ENCODE results near the gene SH3RF3.

Gene SH3RF3

GRCh38 chr2:109193807-109194619, 65.0 kb downstream of the SH3RF3 start:
- DNase-seq, result peak in 1 of 3 donors; percentile 49
- POLR2A ChIA-PET, result no interaction called here
- Histone ChIP-seq H3K36me3 (ENCODE audit: control insufficient read depth in 4 of 4, insufficient read depth in 4 of 4, low read length in 3 of 4) (no peaks in the 10 kb centered on the region), H3K4me3 (ENCODE audit: control insufficient read depth in 1 of 7, extremely low read depth in 1 of 7, insufficient read depth in 4 of 7, low read depth in 2 of 7, low read length in 6 of 7) (no peak overlapping the region), H3K9me3 (ENCODE audit: control extremely low read depth in 1 of 5, control insufficient read depth in 4 of 5, insufficient read depth in 2 of 5, low read depth in 1 of 5, low read length in 4 of 5) (no peaks in the 10 kb centered on the region), H3K27me3 (replicated peaks in 2 of 5; ENCODE audit: control insufficient read depth in 4 of 5, insufficient read depth in 5 of 5, low read length in 4 of 5) (peaks cover 0 to 10% (median 2%) of the 10 kb centered on the region in 5 experiments), H3K4me1 (ENCODE audit: control extremely low read depth in 1 of 4, control insufficient read depth in 4 of 4, insufficient read depth in 4 of 4, low read length in 3 of 4) (no peaks in the 10 kb centered on the region), H3K27ac (ENCODE audit: insufficient read depth in 1 of 2, low read depth in 1 of 2, low read length in 2 of 2, poor library complexity in 1 of 2, severe bottlenecking in 2 of 2) (no peak overlapping the region)
- WGBS (ENCODE audit: insufficient coverage), result 85% methylated on average over 17 of the region's 17 CpGs
- CTCF ChIA-PET, result no interaction called here

DNA sequence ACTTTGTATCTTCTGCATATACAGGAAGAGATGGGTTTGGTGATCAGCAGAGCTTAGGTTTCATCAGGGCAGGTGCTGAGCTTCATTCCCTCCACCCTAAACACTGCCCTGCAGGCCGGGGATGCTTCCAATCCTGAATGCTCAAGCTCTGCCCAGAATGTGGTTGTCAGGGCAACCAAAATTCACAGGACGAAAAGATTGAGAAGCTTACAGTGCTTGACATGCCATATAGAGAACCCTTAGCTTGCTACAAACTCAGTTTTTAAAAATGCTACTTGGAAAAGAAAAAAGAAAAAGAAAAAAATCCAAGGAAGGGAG, 65.6 kb downstream of the SH3RF3 start:
- peaks cover 0 to 10% (median 2%) of the 10 kb centered on the region in 5 experiments for H3K27me3 ChIP-seq (replicated peaks in 2 of 5; ENCODE audit: control insufficient read depth in 4 of 5, insufficient read depth in 5 of 5, low read length in 4 of 5)
- ChIA-PET POLR2A (no interaction called here), CTCF (interaction anchor here (1.2 to 1.4 kb wide), 2 partner anchors 10 to 314 kb away, joined by 5 read pairs; no protein-coding TSS in a partner anchor)
- 80% methylated on average over 1 of the region's 2 CpGs for WGBS (ENCODE audit: insufficient coverage)
- no peaks in the 10 kb centered on the region for H3K9me3 ChIP-seq (ENCODE audit: control extremely low read depth in 1 of 5, control insufficient read depth in 4 of 5, insufficient read depth in 2 of 5, low read depth in 1 of 5, low read length in 4 of 5)
- no peak for DNase-seq
- H3K4me1 ChIP-seq (ENCODE audit: control extremely low read depth in 1 of 4, control insufficient read depth in 4 of 4, insufficient read depth in 4 of 4, low read length in 3 of 4), result no peaks in the 10 kb centered on the region
- no peaks in the 10 kb centered on the region for H3K36me3 ChIP-seq (ENCODE audit: control insufficient read depth in 4 of 4, insufficient read depth in 4 of 4, low read length in 3 of 4)
- H3K4me3 ChIP-seq (ENCODE audit: control insufficient read depth in 1 of 7, extremely low read depth in 1 of 7, insufficient read depth in 4 of 7, low read depth in 2 of 7, low read length in 6 of 7), result no peak overlapping the region
- H3K27ac ChIP-seq (ENCODE audit: insufficient read depth in 1 of 2, low read depth in 1 of 2, low read length in 2 of 2, poor library complexity in 1 of 2, severe bottlenecking in 2 of 2), result no peak overlapping the region

DNA sequence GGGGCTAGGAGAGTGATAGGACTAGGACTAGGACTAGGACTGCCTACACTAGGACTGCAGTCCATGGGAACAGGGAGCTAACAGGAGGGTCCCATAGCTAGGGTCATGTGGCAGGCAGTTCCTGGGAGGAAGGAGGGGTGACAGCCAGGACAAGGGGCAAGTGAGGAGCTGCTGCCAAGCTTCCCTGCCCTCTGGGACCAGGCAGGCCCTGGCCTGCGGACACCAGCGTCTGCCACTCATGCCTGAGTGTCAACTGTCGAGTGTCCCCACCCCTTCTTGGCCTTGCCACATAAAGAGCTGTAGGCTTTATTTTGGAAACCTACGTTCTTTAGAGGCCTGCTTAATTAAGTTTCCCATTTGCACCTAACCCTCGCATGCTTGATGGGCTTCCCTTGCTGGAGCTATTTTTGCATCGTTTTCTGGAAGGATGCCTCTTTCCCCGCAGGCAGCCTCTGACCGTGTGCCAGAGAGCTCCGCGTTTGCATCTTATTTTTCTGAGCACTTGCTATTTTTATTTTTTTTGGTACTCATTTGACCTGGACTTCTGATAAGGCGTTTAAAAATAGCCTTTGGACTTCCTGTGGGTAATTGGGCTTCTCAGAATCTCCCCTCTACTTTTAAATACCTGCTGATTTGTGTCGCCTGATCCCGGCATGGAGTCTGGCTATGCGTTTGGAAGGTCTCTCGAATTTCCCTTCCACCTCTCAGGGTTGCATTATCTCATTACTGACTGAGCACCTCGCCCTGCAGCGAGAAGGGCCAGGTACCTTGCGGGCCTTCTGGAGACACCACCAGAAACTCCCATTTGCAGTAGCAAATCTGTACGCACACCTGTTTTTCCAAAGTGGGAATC, 66.4 kb downstream of the SH3RF3 start:
- H3K9me3 ChIP-seq (ENCODE audit: control extremely low read depth in 1 of 5, control insufficient read depth in 4 of 5, insufficient read depth in 2 of 5, low read depth in 1 of 5, low read length in 4 of 5), result no peaks in the 10 kb centered on the region
- no peaks in the 10 kb centered on the region for H3K4me1 ChIP-seq (ENCODE audit: control extremely low read depth in 1 of 4, control insufficient read depth in 4 of 4, insufficient read depth in 4 of 4, low read length in 3 of 4)
- WGBS (ENCODE audit: insufficient coverage), result 86% methylated on average over 19 of the region's 19 CpGs
- DNase-seq, result no peak
- ChIA-PET CTCF (interaction anchor here (0.6 to 1.4 kb wide), 3 partner anchors 11 to 314 kb away, joined by 3 to 5 read pairs (median 5); no protein-coding TSS in a partner anchor), POLR2A (interaction anchor here (0.8 kb wide), 1 partner anchor 54 kb away, joined by 4 read pairs; no protein-coding TSS in a partner anchor)
- H3K27ac ChIP-seq (ENCODE audit: insufficient read depth in 1 of 2, low read depth in 1 of 2, low read length in 2 of 2, poor library complexity in 1 of 2, severe bottlenecking in 2 of 2), result no peak overlapping the region
- H3K4me3 ChIP-seq (ENCODE audit: control insufficient read depth in 1 of 7, extremely low read depth in 1 of 7, insufficient read depth in 4 of 7, low read depth in 2 of 7, low read length in 6 of 7), result no peak overlapping the region
- peaks cover 0 to 7% (median 0%) of the 10 kb centered on the region in 5 experiments for H3K27me3 ChIP-seq (replicated peaks in 2 of 5; ENCODE audit: control insufficient read depth in 4 of 5, insufficient read depth in 5 of 5, low read length in 4 of 5)
- H3K36me3 ChIP-seq (ENCODE audit: control insufficient read depth in 4 of 4, insufficient read depth in 4 of 4, low read length in 3 of 4), result no peaks in the 10 kb centered on the region

- ChIA-PET CTCF (interaction anchor here (0.6 to 1.4 kb wide), 2 partner anchors 41 to 313 kb away, joined by 3 to 5 read pairs; no protein-coding TSS in a partner anchor), POLR2A (no interaction called here)
- over 99% methylated on average over 17 of the region's 19 CpGs for WGBS (ENCODE audit: insufficient coverage)
- no peaks in the 10 kb centered on the region for H3K4me1 ChIP-seq (ENCODE audit: control extremely low read depth in 1 of 4, control insufficient read depth in 4 of 4, insufficient read depth in 4 of 4, low read length in 3 of 4)
- peaks cover 0 to 7% (median 0%) of the 10 kb centered on the region in 5 experiments for H3K27me3 ChIP-seq (replicated peaks in 2 of 5; ENCODE audit: control insufficient read depth in 4 of 5, insufficient read depth in 5 of 5, low read length in 4 of 5)
- no peak for DNase-seq
- no peak overlapping the region for H3K27ac ChIP-seq (ENCODE audit: insufficient read depth in 1 of 2, low read depth in 1 of 2, low read length in 2 of 2, poor library complexity in 1 of 2, severe bottlenecking in 2 of 2)
- H3K36me3 ChIP-seq (ENCODE audit: control insufficient read depth in 4 of 4, insufficient read depth in 4 of 4, low read length in 3 of 4), result no peaks in the 10 kb centered on the region
- no peak overlapping the region for H3K4me3 ChIP-seq (ENCODE audit: control insufficient read depth in 1 of 7, extremely low read depth in 1 of 7, insufficient read depth in 4 of 7, low read depth in 2 of 7, low read length in 6 of 7)
- H3K9me3 ChIP-seq (ENCODE audit: control extremely low read depth in 1 of 5, control insufficient read depth in 4 of 5, insufficient read depth in 2 of 5, low read depth in 1 of 5, low read length in 4 of 5), result no peaks in the 10 kb centered on the region
Observed at GRCh38 chr2:109196081-109196875, 67.3 kb downstream of the SH3RF3 start.

GRCh38 chr2:109197491-109198418, 68.8 kb downstream of the SH3RF3 start:
- Histone ChIP-seq H3K9me3 (ENCODE audit: control extremely low read depth in 1 of 5, control insufficient read depth in 4 of 5, insufficient read depth in 2 of 5, low read depth in 1 of 5, low read length in 4 of 5) (no peaks in the 10 kb centered on the region), H3K4me3 (ENCODE audit: control insufficient read depth in 1 of 7, extremely low read depth in 1 of 7, insufficient read depth in 4 of 7, low read depth in 2 of 7, low read length in 6 of 7) (no peak overlapping the region), H3K4me1 (ENCODE audit: control extremely low read depth in 1 of 4, control insufficient read depth in 4 of 4, insufficient read depth in 4 of 4, low read length in 3 of 4) (no peaks in the 10 kb centered on the region), H3K27me3 (replicated peaks in 2 of 5; ENCODE audit: control insufficient read depth in 4 of 5, insufficient read depth in 5 of 5, low read length in 4 of 5) (peaks cover 0 to 7% (median 0%) of the 10 kb centered on the region in 5 experiments), H3K27ac (ENCODE audit: insufficient read depth in 1 of 2, low read depth in 1 of 2, low read length in 2 of 2, poor library complexity in 1 of 2, severe bottlenecking in 2 of 2) (no peak overlapping the region), H3K36me3 (ENCODE audit: control insufficient read depth in 4 of 4, insufficient read depth in 4 of 4, low read length in 3 of 4) (no peaks in the 10 kb centered on the region)
- no peak for DNase-seq
- ChIA-PET CTCF (no interaction called here), POLR2A (no interaction called here)
- 86% methylated on average over 3 of the region's 6 CpGs for WGBS (ENCODE audit: insufficient coverage)

DNA sequence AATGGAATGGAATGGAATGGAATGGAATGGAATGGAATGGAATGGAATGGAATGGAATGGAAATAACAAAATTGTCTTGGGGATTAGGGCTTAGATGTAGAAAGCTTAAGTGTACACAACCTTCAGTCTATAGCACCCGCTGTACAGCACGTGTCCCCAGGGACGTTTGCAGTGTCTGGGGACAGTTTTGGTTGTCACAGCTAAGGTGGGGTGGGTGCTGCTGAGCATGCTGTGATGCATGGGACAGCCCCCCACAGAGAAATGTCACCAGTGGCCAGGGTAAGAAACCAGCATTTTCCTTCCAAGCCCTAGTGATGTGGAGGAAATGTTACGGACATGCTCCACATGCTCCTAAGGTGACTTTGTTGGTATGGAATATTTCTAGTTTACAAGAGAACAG, 70.8 kb downstream of the SH3RF3 start:
- ChIA-PET POLR2A (interaction anchor here (0.7 kb wide), 1 partner anchor 26 kb away, joined by 3 read pairs; no protein-coding TSS in a partner anchor), CTCF (no interaction called here)
- H3K4me3 ChIP-seq (ENCODE audit: control insufficient read depth in 1 of 7, extremely low read depth in 1 of 7, insufficient read depth in 4 of 7, low read depth in 2 of 7, low read length in 6 of 7), result no peak overlapping the region
- no peak overlapping the region for H3K27ac ChIP-seq (ENCODE audit: insufficient read depth in 1 of 2, low read depth in 1 of 2, low read length in 2 of 2, poor library complexity in 1 of 2, severe bottlenecking in 2 of 2)
- WGBS (ENCODE audit: insufficient coverage), result 96% methylated on average over 4 of the region's 4 CpGs
- H3K27me3 ChIP-seq (replicated peaks in 2 of 5; ENCODE audit: control insufficient read depth in 4 of 5, insufficient read depth in 5 of 5, low read length in 4 of 5), result peaks cover 0 to 5% (median 2%) of the 10 kb centered on the region in 5 experiments
- no peaks in the 10 kb centered on the region for H3K36me3 ChIP-seq (ENCODE audit: control insufficient read depth in 4 of 4, insufficient read depth in 4 of 4, low read length in 3 of 4)
- DNase-seq, result no peak
- H3K4me1 ChIP-seq (ENCODE audit: control extremely low read depth in 1 of 4, control insufficient read depth in 4 of 4, insufficient read depth in 4 of 4, low read length in 3 of 4), result no peaks in the 10 kb centered on the region
- no peaks in the 10 kb centered on the region for H3K9me3 ChIP-seq (ENCODE audit: control extremely low read depth in 1 of 5, control insufficient read depth in 4 of 5, insufficient read depth in 2 of 5, low read depth in 1 of 5, low read length in 4 of 5)

Measured in common myeloid progenitor, CD34-positive (primary cell).